Suprapubic skin (tissue), 4 donors: ENCODE results near the gene ERVFRD-1. TPM values are rescaled to one million over a fixed set of nuclear protein-coding genes. Genes with fewer than 3 reads are reported as not detected.

Experiments
- DNase-seq, 2 donors: peaks; one replicate each; pipeline ENCODE4 v3.0.0-alpha.2; 2019; ENCODE audit warnings: low spot score in 2 of 2
- H3K27ac ChIP-seq: fragments of 200-600 bp; sonication (generic); one replicate; pipeline ENCODE4 v1.5.1; 2019
- H3K27me3 ChIP-seq: fragments of 200-600 bp; sonication (generic); one replicate; pipeline ENCODE4 v1.5.1; 2019
- H3K36me3 ChIP-seq: fragments of 200-600 bp; sonication (generic); one replicate; pipeline ENCODE4 v1.5.1; 2019
- H3K4me1 ChIP-seq: fragments of 200-600 bp; sonication (generic); one replicate; pipeline ENCODE4 v1.5.1; 2019
- H3K4me3 ChIP-seq: fragments of 200-600 bp; sonication (generic); one replicate; pipeline ENCODE4 v1.5.1; 2019; ENCODE audit warnings: mild to moderate bottlenecking
- H3K9me3 ChIP-seq: fragments of 200-600 bp; sonication (generic); one replicate; pipeline ENCODE4 v1.5.1; 2019
- EP300 ChIP-seq: sonication (generic); formaldehyde crosslinking; IDR thresholded peaks from one replicate; pipeline ENCODE4 v1.6.1; 2017; ENCODE audit warnings: antibody characterized with exemption
- POLR2A ChIP-seq, 2 donors: fragments of 450-650 bp; IDR thresholded peaks; one replicate each; pipeline ENCODE4 v1.6.1; 2017; ENCODE audit warnings: antibody characterized with exemption in 2 of 2, mild to moderate bottlenecking in 2 of 2, moderate library complexity in 2 of 2
- POLR2AphosphoS5 ChIP-seq, 3 donors: sonication (generic); formaldehyde crosslinking; IDR thresholded peaks; one replicate each; pipeline ENCODE4 v1.6.1; 2017; ENCODE audit warnings: antibody characterized with exemption in 3 of 3
- WGBS: methylation state at CpG from one replicate; pipeline ENCODE4 v1.1.5; 2018; 5-methylcytosine and 5-hydroxymethylcytosine counted together
- total RNA-seq, 4 donors: library from RNA; depleted of rRNA; stranded (reverse); fragments of >200 nt; gene quantifications; one replicate each; pipeline ENCODE4 v1.1.0, GENCODE V29; 2016
- TF ChIP-seq, protein P1 (sequence below), 2 donors: fragments of 200-600 bp in 1 of 2; fragments of 450-650 bp in 1 of 2; sonication (generic) in 1 of 2; IDR thresholded peaks; one replicate each; pipeline ENCODE4 v1.5.1; 2016 to 2019; ENCODE audit warnings: antibody characterized with exemption in 2 of 2, mild to moderate bottlenecking in 1 of 2, moderate library complexity in 1 of 2

ERVFRD-1 gene
- total RNA-seq, 4 donors from 2014 or later, result not detected

GRCh38 chr6:11113038-11113437 lies 1.5 kb upstream of the ERVFRD-1 start:
- no peak overlapping the region for H3K27ac ChIP-seq
- no peak overlapping the region for H3K4me3 ChIP-seq
- peaks cover 5% of the 10 kb centered on the region for H3K4me1 ChIP-seq
- H3K36me3 ChIP-seq, result no peaks in the 10 kb centered on the region
- DNase-seq, result no peak
- no peaks in the 10 kb centered on the region for H3K9me3 ChIP-seq
- no peaks in the 10 kb centered on the region for H3K27me3 ChIP-seq
- WGBS, result 66% methylated on average over 4 of the region's 4 CpGs
- TF ChIP-seq EP300, result no peak
- no peak for TF ChIP-seq POLR2A (IDR thresholded peaks at IDR 0.05)
- TF ChIP-seq POLR2AphosphoS5 (IDR thresholded peaks at IDR 0.05), result no peak
- TF ChIP-seq, protein P1, sequence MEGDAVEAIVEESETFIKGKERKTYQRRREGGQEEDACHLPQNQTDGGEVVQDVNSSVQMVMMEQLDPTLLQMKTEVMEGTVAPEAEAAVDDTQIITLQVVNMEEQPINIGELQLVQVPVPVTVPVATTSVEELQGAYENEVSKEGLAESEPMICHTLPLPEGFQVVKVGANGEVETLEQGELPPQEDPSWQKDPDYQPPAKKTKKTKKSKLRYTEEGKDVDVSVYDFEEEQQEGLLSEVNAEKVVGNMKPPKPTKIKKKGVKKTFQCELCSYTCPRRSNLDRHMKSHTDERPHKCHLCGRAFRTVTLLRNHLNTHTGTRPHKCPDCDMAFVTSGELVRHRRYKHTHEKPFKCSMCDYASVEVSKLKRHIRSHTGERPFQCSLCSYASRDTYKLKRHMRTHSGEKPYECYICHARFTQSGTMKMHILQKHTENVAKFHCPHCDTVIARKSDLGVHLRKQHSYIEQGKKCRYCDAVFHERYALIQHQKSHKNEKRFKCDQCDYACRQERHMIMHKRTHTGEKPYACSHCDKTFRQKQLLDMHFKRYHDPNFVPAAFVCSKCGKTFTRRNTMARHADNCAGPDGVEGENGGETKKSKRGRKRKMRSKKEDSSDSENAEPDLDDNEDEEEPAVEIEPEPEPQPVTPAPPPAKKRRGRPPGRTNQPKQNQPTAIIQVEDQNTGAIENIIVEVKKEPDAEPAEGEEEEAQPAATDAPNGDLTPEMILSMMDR (IDR thresholded peaks at IDR 0.05), result no peak

GRCh38 chr6:11111769-11112437 lies 378 bp upstream of the ERVFRD-1 start:
- H3K4me3 ChIP-seq, result no peak overlapping the region

DNA sequence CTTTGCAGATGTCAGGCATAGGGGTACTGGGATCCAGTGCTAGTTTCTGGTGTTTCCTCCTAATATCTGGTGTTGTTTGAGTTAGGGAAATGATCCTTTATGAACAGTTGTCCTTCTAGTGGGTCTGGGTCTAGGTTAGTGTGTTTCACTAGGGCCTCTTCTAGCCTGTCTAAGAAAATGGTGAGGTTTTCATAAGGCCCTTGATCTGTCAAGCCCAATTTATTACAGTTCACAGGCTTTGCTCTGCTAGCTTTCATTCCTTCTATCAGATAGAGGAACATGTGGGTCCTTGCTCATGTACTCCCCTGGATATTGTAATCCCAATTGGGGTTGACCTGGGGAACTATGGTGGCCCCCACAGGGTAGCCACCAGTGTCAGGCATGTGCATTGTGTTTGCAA lies 2.8 kb downstream of the ERVFRD-1 start:
- Histone ChIP-seq H3K4me1 (peaks cover 5% of the 10 kb centered on the region), H3K36me3 (no peaks in the 10 kb centered on the region), H3K27ac (no peak overlapping the region), H3K9me3 (no peaks in the 10 kb centered on the region), H3K27me3 (no peaks in the 10 kb centered on the region), H3K4me3 (no peak overlapping the region)
- TF ChIP-seq POLR2A (IDR thresholded peaks at IDR 0.05) (no peak), POLR2AphosphoS5 (IDR thresholded peaks at IDR 0.05) (no peak), EP300 (no peak)
- TF ChIP-seq, protein P1 (IDR thresholded peaks at IDR 0.05), result no peak
- DNase-seq, result no peak

More at GRCh38 chr6:11111769-11112437, 378 bp upstream of the ERVFRD-1 start:
- Histone ChIP-seq H3K9me3 (no peaks in the 10 kb centered on the region), H3K27me3 (no peaks in the 10 kb centered on the region), H3K4me1 (peaks cover 5% of the 10 kb centered on the region), H3K36me3 (no peaks in the 10 kb centered on the region), H3K27ac (no peak overlapping the region)
- TF ChIP-seq EP300, result no peak
- TF ChIP-seq POLR2AphosphoS5 (IDR thresholded peaks at IDR 0.05), result no peak
- TF ChIP-seq, protein P1 (IDR thresholded peaks at IDR 0.05), result no peak
- TF ChIP-seq POLR2A (IDR thresholded peaks at IDR 0.05), result no peak
- no peak for DNase-seq
- 71% methylated on average over 9 of the region's 9 CpGs for WGBS

- 58% methylated on average over 5 of the region's 5 CpGs for WGBS
- H3K27ac ChIP-seq, result no peak overlapping the region
- DNase-seq, result no peak
- H3K27me3 ChIP-seq, result no peaks in the 10 kb centered on the region
- TF ChIP-seq POLR2AphosphoS5 (IDR thresholded peaks at IDR 0.05) (no peak), EP300 (no peak), POLR2A (IDR thresholded peaks at IDR 0.05) (no peak)
- TF ChIP-seq, protein P1 (IDR thresholded peaks at IDR 0.05), result no peak
- H3K9me3 ChIP-seq, result no peaks in the 10 kb centered on the region
- no peak overlapping the region for H3K4me3 ChIP-seq
- no peaks in the 10 kb centered on the region for H3K36me3 ChIP-seq
- peaks cover 5% of the 10 kb centered on the region for H3K4me1 ChIP-seq
Observed at GRCh38 chr6:11103065-11103464, 8.5 kb downstream of the ERVFRD-1 start.

DNA sequence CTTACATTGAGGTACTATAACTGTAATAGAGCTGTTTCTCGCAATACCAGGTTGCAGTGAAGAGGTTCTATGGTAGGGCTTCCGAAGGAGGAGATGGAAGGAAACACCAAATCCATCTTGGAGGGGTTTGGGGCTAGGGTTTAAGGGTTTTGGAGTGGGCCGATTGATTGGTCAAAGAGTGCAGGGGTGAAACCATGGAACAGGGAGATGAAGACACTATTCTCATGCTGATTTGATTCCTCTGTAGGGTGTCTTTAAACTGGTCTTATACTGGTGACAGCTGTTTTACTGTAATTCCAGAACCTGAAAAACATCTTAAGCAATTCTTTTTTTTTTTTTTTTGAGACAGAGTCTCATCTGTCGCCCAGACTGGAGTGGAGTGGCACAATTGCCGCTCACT lies 10.1 kb downstream of the ERVFRD-1 start:
- H3K9me3 ChIP-seq, result no peaks in the 10 kb centered on the region
- no peak overlapping the region for H3K27ac ChIP-seq
- H3K4me3 ChIP-seq, result no peak overlapping the region
- H3K27me3 ChIP-seq, result no peaks in the 10 kb centered on the region
- no peak for DNase-seq
- WGBS, result 95% methylated on average over 5 of the region's 5 CpGs
- no peaks in the 10 kb centered on the region for H3K36me3 ChIP-seq
- TF ChIP-seq POLR2AphosphoS5 (IDR thresholded peaks at IDR 0.05) (no peak), EP300 (no peak), POLR2A (IDR thresholded peaks at IDR 0.05) (no peak)
- TF ChIP-seq, protein P1 (IDR thresholded peaks at IDR 0.05), result no peak
- H3K4me1 ChIP-seq, result peaks cover 7% of the 10 kb centered on the region
